ENCODE results near the gene PTPN18.

The PTPN18 gene

GRCh38 chr2:130341562-130342019 lies 14.3 kb upstream of the PTPN18 start:
- no peak for DNase-seq

DNA sequence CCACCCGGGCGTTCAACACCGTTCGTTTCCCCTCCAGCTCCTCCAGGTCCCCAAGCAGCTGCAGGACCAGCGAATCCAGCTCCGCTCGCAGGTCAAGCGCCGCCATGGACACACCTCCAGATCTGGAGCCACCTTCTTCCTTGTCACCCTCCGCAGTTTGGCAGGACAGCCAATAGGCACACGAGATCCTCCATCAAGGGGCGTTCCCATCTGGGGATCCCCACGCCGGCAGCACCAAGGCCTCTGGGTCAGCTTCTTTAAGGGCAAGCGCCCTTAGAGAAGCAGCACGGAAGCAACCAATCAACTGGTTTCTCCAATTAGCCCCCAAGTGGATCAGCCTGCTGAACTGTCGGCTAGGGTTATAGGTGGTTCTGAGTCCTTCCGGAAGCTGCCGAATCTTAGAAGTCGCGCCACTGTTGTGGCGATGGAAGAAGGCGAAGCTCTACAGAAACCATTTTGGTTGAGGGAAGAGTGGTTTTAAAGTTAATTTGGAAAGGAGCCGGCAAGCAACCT lies 13.8 kb upstream of the PTPN18 start:
- peak; percentile 88 for DNase-seq

DNA sequence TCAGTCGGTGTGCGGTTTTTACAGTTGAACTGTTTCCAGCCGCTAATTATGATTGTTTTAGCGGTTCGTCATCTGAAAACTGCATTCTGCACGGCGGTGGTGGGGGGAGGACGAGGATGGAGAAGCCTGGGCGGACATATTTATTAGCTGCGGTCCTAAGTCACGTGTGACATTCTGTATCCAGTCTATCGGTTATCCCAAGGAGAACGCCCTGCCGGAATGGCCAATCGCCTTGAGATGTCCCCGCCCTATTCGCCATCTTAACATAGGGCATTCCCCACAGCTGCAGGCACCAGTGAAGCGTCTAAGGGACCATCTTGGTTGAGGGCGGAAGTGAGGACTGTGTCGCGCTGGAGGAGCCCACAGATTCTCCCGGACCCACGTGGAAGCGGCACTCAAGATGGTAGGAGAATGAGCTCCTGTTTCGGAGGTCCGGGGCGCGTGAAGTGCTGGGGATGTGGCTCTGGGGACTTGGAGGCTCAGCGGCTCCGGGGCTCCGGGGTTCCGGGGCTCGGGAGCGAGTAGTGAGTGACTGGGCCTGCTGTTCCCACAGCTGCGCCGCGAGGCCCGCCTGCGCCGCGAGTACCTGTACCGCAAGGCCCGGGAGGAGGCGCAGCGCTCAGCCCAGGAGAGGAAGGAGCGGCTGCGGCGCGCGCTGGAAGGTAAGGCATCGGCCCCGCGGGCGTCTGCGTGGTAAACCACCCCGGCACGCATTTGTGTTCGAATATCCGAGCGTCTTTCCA lies 13.2 kb upstream of the PTPN18 start, which contains the start of gene IMP4:
Gene IMP4, plus strand, starts transcription at position 365 of the 743 bp plus-strand sequence. Its CDS starts 36 bp downstream, at position 401.
- peak; percentile 97 for DNase-seq

DNA sequence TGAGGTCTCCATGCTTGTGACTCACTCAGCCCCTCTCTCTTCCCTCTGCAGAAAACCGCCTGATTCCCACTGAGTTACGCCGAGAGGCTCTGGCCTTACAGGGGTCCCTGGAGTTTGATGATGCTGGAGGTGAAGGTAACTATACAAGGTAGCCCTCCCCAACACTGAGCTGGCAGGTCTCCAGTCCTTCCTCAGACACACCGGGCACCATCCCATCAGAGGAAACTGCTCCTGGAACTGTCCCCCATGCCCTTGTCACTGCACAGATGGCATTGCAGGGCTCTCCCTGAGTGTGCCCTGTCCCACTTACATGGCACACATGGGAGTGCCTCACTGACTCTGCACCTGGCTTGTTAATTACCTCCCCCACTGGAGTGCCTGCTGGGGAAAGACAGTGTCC lies 11.3 kb upstream of the PTPN18 start:
- no peak for DNase-seq

DNA sequence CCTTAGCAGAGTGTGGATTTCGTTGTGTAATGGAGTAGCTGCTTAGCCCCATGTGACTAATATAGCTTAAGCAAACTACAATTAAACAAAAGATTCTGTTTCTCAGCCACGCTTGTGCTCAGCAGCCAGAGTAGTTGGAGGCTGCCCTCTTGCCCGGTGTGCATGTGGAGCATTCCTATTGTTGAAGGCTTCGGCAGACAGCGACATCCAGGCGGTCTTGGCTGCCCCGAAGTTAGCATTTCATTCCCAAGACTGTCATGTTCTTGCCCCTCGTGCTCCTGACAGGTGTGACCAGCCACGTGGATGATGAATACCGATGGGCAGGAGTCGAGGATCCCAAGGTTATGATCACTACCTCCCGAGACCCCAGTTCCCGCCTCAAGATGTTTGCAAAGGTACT lies 10.8 kb upstream of the PTPN18 start:
- no peak for DNase-seq

DNA sequence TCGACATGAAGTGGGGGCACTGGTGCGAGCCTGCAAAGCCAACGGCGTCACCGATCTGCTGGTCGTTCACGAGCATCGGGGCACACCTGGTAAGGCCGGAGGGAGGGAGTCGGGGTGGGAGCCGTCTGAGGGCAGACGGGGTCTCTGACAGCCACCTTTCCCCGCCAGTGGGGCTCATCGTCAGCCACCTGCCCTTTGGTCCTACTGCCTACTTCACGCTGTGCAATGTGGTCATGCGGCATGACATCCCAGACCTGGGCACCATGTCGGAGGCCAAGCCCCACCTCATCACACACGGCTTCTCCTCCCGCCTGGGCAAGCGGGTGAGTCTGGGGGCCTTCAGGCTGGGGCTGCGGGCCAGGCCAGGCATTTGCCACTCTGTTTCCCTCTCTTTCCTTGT lies 10.2 kb upstream of the PTPN18 start:
- no peak for DNase-seq

DNA sequence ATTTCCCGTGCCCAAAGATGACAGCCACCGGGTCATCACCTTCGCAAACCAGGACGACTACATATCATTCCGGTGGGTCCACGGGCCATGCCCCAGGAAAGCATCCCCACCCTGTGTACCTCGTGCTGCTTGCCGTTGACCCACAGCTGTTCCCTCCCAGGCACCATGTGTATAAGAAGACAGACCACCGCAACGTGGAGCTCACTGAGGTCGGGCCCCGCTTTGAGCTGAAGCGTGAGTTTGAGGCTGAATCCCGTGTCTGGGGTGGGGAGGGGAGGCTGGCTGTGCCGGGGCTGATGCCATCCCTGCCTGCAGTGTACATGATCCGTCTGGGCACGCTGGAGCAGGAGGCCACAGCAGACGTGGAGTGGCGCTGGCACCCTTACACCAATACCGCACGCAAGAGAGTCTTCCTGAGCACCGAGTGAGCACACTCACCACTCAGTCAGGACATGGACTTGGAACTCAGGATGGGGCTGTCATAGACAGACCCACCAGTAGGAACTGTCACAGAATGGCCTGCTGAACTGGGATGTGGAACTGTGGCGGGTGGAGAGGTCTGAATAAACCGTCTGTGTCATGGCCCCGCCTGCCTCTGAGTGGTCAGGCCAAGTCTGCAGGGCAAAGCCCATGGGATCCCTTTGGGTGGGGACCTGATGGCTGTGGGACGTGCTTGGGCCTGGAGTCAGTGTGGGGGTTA lies 9.7 kb upstream of the PTPN18 start:
- no peak for DNase-seq

- DNase-seq, result no peak
Measured at GRCh38 chr2:130346741-130347066, 9.2 kb upstream of the PTPN18 start.

- no peak for DNase-seq
Measured at GRCh38 chr2:130347220-130347925, 8.5 kb upstream of the PTPN18 start.

- DNase-seq, result no peak
Measured at GRCh38 chr2:130349174-130349573, 6.7 kb upstream of the PTPN18 start.

- no peak for DNase-seq
Measured at GRCh38 chr2:130351711-130352110, 4.1 kb upstream of the PTPN18 start.

DNA sequence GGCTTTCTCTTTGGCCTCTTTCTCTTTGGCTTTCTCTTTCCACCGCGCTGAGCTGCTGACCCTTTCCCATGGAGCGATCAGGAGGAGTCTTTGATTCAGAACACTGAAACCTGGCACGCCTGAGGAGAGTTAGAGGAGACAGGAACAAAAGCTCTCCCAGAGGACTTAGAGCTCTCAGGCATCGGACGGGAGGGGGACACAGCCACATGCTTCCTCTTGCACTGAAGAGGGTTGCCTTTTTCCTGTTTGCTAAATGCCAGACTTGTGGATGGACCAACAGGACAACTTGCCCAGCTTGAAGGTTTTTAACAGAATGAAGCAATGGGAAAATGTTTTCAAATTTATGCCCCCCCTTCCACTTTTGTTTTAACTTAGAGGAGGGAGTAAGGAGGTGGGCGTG lies 3.6 kb upstream of the PTPN18 start:
- DNase-seq, result no peak

GRCh38 chr2:130353291-130354138 lies 2.3 kb upstream of the PTPN18 start:
- no peak for DNase-seq

DNA sequence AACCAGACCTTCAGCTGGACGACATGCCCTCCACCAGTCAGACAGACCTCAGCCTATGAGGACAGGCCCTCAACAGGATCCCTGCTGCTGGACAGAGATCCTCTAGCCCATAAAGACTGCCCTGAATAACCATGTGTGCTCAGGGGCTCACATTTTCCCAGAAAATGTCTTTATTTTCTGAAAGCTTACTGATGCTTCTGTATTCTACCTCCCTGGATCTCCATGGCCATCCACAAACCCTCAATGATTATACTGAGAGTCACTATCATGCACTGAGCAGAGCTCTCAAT lies 1.8 kb upstream of the PTPN18 start:
- DNase-seq, result no peak

GRCh38 chr2:130355172-130355577 lies 681 bp upstream of the PTPN18 start:
- DNase-seq, result no peak

- no peak for DNase-seq
Measured at GRCh38 chr2:130357864-130358263, 2.0 kb downstream of the PTPN18 start.

- DNase-seq, result no peak
Measured at GRCh38 chr2:130358420-130359350, 2.8 kb downstream of the PTPN18 start.

- no peak for DNase-seq
Measured at GRCh38 chr2:130359466-130359865, 3.6 kb downstream of the PTPN18 start.

DNA sequence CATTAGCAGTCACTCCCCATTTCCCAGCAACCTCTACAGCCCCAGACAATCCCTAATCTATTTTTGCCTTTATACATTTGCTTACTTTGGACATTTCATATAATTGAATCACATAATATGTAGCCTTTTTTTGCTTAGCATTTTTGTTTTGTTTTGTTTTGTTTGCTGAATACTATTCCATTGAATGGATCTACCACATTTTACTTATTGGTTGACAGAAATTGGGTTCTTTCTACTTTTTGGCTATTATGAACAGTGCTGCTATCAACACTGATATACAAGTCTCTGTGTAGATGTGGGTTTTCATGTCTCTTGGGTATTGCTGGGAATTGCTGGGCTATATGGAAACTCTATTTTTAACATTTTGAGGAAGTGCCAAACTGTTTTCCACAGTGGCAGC lies 7.6 kb downstream of the PTPN18 start:
- no peak for DNase-seq

- no peak for DNase-seq
Measured at GRCh38 chr2:130365075-130365474, 9.2 kb downstream of the PTPN18 start.

DNA sequence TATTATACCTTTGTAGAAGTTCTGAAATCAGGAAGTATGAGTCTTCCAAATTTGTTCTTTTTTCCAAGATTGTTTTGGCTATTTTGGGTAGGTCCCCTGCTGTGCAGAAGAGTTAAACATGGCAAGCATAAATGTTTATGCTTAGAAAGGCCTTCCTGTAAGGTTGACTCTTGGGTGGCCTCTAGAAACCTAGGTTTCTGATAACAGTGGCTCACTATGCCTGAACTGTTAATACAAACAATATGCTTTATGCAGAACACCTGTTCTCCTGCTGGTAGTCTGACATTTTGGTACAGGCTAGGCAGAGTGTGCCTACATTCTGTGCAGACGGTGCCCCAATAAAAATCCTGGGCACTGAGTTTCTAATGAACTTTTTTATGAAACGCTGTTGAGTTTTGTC lies 10.1 kb downstream of the PTPN18 start:
- DNase-seq, result no peak

- DNase-seq, result no peak
Measured at GRCh38 chr2:130366720-130367119, 10.9 kb downstream of the PTPN18 start.
